HG02884 (cell line): ENCODE results near the gene DNAAF9.

Experiments used
- ATAC-seq: cut with Tn5 transposase; IDR thresholded peaks from one replicate; pipeline ENCODE4 v1.9.1; 2021; ENCODE audit warnings: mild to moderate bottlenecking, moderate library complexity; ENCODE audit not compliant: unreplicated experiment

The DNAAF9 gene

GRCh38 chr20:3378138-3378537, 29.3 kb downstream of the DNAAF9 start:
- ATAC-seq: no peak

- no peak for ATAC-seq
Observed at GRCh38 chr20:3377644-3378043, 29.8 kb downstream of the DNAAF9 start.

GRCh38 chr20:3374296-3374695, 33.2 kb downstream of the DNAAF9 start:
- ATAC-seq: no peak

- no peak for ATAC-seq
Observed at GRCh38 chr20:3371754-3372153, 35.7 kb downstream of the DNAAF9 start.

- ATAC-seq: no peak
Observed at GRCh38 chr20:3367089-3367488, 40.4 kb downstream of the DNAAF9 start.

- ATAC-seq: no peak
Observed at GRCh38 chr20:3364323-3365013, 43.0 kb downstream of the DNAAF9 start.

GRCh38 chr20:3360752-3361151, 46.7 kb downstream of the DNAAF9 start:
- ATAC-seq: no peak

GRCh38 chr20:3358676-3359340, 48.7 kb downstream of the DNAAF9 start:
- ATAC-seq: no peak
